Tracheal epithelial cell (primary cell): Measurements from ENCODE around the gene CFAP107. TPM values are rescaled to one million over a fixed set of nuclear protein-coding genes. Genes with fewer than 3 reads are reported as not detected.

Experiments used
- total RNA-seq: library from RNA; depleted of rRNA; stranded (reverse); fragments of >200 nt; gene quantifications from 2 replicates; pipeline ENCODE4 v1.2.1, GENCODE V29; 2014

Gene CFAP107
- not detected in 2 replicates for total RNA-seq

GRCh38 chr1:12745992-12746323 is at the start of gene CFAP107:
Gene CFAP107, plus strand, starts transcription at chr1:12746200. Its CDS starts 231 bp downstream, at chr1:12746431.

GRCh38 chr1:12715896-12716437 is 30.0 kb upstream of the CFAP107 start, which contains the start of gene AADACL3:
Gene AADACL3, plus strand, starts transcription at chr1:12716110. Its CDS starts 67 bp downstream, at chr1:12716177.

GRCh38 chr1:12773438-12773837 is 27.4 kb downstream of the CFAP107 start, which contains the start of gene PRAMEF12:
Gene PRAMEF12, plus strand, starts transcription at chr1:12773738. Its CDS starts 1,130 bp downstream, at chr1:12774868.

GRCh38 chr1:12791097-12791496 is 45.1 kb downstream of the CFAP107 start, which contains the start of gene PRAMEF1:
Gene PRAMEF1, plus strand, starts transcription at chr1:12791397. Its CDS starts 1,831 bp downstream, at chr1:12793228.

Other genes starting within 250 kb of the CFAP107 start
- 48.9 and 69.3 TPM in 2 replicates for gene DHRS3, start 128.0 kb upstream of the CFAP107 start, total RNA-seq
- gene AADACL4, start 102.1 kb upstream of the CFAP107 start, total RNA-seq, result not detected in 2 replicates
- not detected in 2 replicates for gene AADACL3, start 30.1 kb upstream of the CFAP107 start, total RNA-seq
- not detected in 2 replicates for gene PRAMEF12, start 27.5 kb downstream of the CFAP107 start, total RNA-seq
- not detected in 2 replicates for gene PRAMEF1, start 45.2 kb downstream of the CFAP107 start, total RNA-seq
- gene PRAMEF11, start 85.2 kb downstream of the CFAP107 start, total RNA-seq, result not detected in 2 replicates
- not detected in 2 replicates for gene HNRNPCL1, start 102.5 kb downstream of the CFAP107 start, total RNA-seq
- gene PRAMEF2, start 110.9 kb downstream of the CFAP107 start, total RNA-seq, result not detected in 2 replicates
- not detected in 2 replicates for gene PRAMEF4, start 140.0 kb downstream of the CFAP107 start, total RNA-seq
- gene PRAMEF10, start 152.1 kb downstream of the CFAP107 start, total RNA-seq, result not detected in 2 replicates
- gene PRAMEF7, start 170.4 kb downstream of the CFAP107 start, total RNA-seq, result not detected in 2 replicates
- gene PRAMEF6, start 201.4 kb downstream of the CFAP107 start, total RNA-seq, result not detected in 2 replicates